ENCODE measurements around the gene KIAA0319L.

KIAA0319L gene

GRCh38 chr1:35390600-35391494 is 166.4 kb downstream of the KIAA0319L start:
- no peak for DNase-seq (ENCODE audit: low read depth, low spot score)
- no peak overlapping the region for H3K27ac ChIP-seq
- no peak overlapping the region for H3K4me3 ChIP-seq
- no peaks in the 10 kb centered on the region for H3K9me3 ChIP-seq (ENCODE audit: low read depth, low read length)
- no peak for TF ChIP-seq EZH2 (IDR thresholded peaks at IDR 0.05)
- no peak for TF ChIP-seq FOXP2 (optimal IDR thresholded peaks at IDR 0.05; ENCODE audit: control extremely low read depth, extremely low read length, insufficient read depth)
- TF ChIP-seq POLR2AphosphoS5 (IDR thresholded peaks at IDR 0.05; ENCODE audit: borderline replicate concordance, low read depth, low read length): no peak
- peaks cover 84% of the 10 kb centered on the region for H3K36me3 ChIP-seq (ENCODE audit: insufficient read depth, low read length)
- H3K9ac ChIP-seq (ENCODE audit: insufficient read length): no peak overlapping the region

- TF ChIP-seq FOXP2 (optimal IDR thresholded peaks at IDR 0.05; ENCODE audit: control extremely low read depth, extremely low read length, insufficient read depth): no peak
- Histone ChIP-seq H3K9ac (ENCODE audit: insufficient read length) (no peak overlapping the region), H3K9me3 (ENCODE audit: low read depth, low read length) (no peaks in the 10 kb centered on the region), H3K36me3 (ENCODE audit: insufficient read depth, low read length) (peaks cover 63% of the 10 kb centered on the region), H3K27ac (no peak overlapping the region), H3K4me3 (no peak overlapping the region)
- no peak for DNase-seq (ENCODE audit: low read depth, low spot score)
These were observed 170.2 kb downstream of the KIAA0319L start for GRCh38 chr1:35386959-35387358.

- no peak for DNase-seq (ENCODE audit: low read depth, low spot score)
- TF ChIP-seq FOXP2 (optimal IDR thresholded peaks at IDR 0.05; ENCODE audit: control extremely low read depth, extremely low read length, insufficient read depth): no peak
- H3K9ac ChIP-seq (ENCODE audit: insufficient read length): no peak overlapping the region
These were observed 170.9 kb downstream of the KIAA0319L start for GRCh38 chr1:35386290-35386689.

More at GRCh38 chr1:35386290-35386689, 170.9 kb downstream of the KIAA0319L start:
- Histone ChIP-seq H3K4me3 (no peak overlapping the region), H3K9me3 (ENCODE audit: low read depth, low read length) (no peaks in the 10 kb centered on the region), H3K27ac (no peak overlapping the region), H3K36me3 (ENCODE audit: insufficient read depth, low read length) (peaks cover 64% of the 10 kb centered on the region)
